HG02870 (cell line): Measurements from ENCODE around the gene FAM120A.
"Not testable (repeated sequence)": the region's sequence is repeated elsewhere in the genome, so short reads cannot be mapped to it uniquely, and the experiment has no call there.

Experiments
- ATAC-seq: cut with Tn5 transposase; IDR thresholded peaks from one replicate; pipeline ENCODE4 v1.9.1; 2021; ENCODE audit warnings: mild to moderate bottlenecking, moderate library complexity; ENCODE audit not compliant: unreplicated experiment

The FAM120A gene

GRCh38 chr9:93450945-93451815 lies at the start of gene FAM120A:
Gene FAM120A, plus strand, starts transcription at chr9:93451685. Its CDS starts 231 bp downstream, at chr9:93451916.
- peak; percentile 50 for ATAC-seq

- no peak for ATAC-seq
Measured at GRCh38 chr9:93406371-93406770, 45.1 kb upstream of the FAM120A start.

GRCh38 chr9:93413530-93413929 lies 38.0 kb upstream of the FAM120A start:
- no peak for ATAC-seq

GRCh38 chr9:93415176-93415690 lies 36.3 kb upstream of the FAM120A start:
- no peak for ATAC-seq

GRCh38 chr9:93416530-93417235 lies 34.8 kb upstream of the FAM120A start:
- no peak for ATAC-seq

GRCh38 chr9:93417538-93417937 lies 33.9 kb upstream of the FAM120A start:
- no peak for ATAC-seq

- ATAC-seq: no peak
Measured at GRCh38 chr9:93419023-93419422, 32.5 kb upstream of the FAM120A start.

GRCh38 chr9:93422977-93423616 lies 28.4 kb upstream of the FAM120A start:
- ATAC-seq: no peak

GRCh38 chr9:93427655-93428379 lies 23.7 kb upstream of the FAM120A start:
- no peak for ATAC-seq

GRCh38 chr9:93431539-93432105 lies 19.9 kb upstream of the FAM120A start:
- no peak for ATAC-seq

GRCh38 chr9:93432964-93433363 lies 18.5 kb upstream of the FAM120A start:
- no peak for ATAC-seq

GRCh38 chr9:93434056-93434455 lies 17.4 kb upstream of the FAM120A start:
- no peak for ATAC-seq

- no peak for ATAC-seq
Measured at GRCh38 chr9:93435386-93435785, 16.1 kb upstream of the FAM120A start.

- no peak for ATAC-seq
Measured at GRCh38 chr9:93436218-93436617, 15.3 kb upstream of the FAM120A start.

- no peak for ATAC-seq
Measured at GRCh38 chr9:93436655-93437407, 14.7 kb upstream of the FAM120A start.

- ATAC-seq: no peak
Measured at GRCh38 chr9:93437996-93438395, 13.5 kb upstream of the FAM120A start.

GRCh38 chr9:93439301-93439700 lies 12.2 kb upstream of the FAM120A start:
- not testable (repeated sequence) for ATAC-seq

- ATAC-seq: no peak
Measured at GRCh38 chr9:93440896-93441580, 10.4 kb upstream of the FAM120A start.

GRCh38 chr9:93446073-93446472 lies 5.4 kb upstream of the FAM120A start:
- ATAC-seq: no peak
